K562 (cell line): ENCODE data around the gene UPF2. TPM values are rescaled to one million over a fixed set of nuclear protein-coding genes. Genes with fewer than 3 reads are reported as not detected.

Experiments
- BRD9 ChIP-seq: fragments of 450-650 bp; IDR thresholded peaks from 2 replicates; pipeline ENCODE4 v1.6.1; 2018; ENCODE audit warnings: low read depth; ENCODE audit not compliant: partially characterized antibody
- KDM5B ChIP-seq: fragments of 200-600 bp; sonication (generic); IDR thresholded peaks from 2 replicates; pipeline ENCODE4 v1.6.1; 2012; ENCODE audit warnings: low read depth, mild to moderate bottlenecking, moderate library complexity, low read length, control low read depth, inconsistent platforms; ENCODE audit not compliant: insufficient replicate concordance
- MCM3 ChIP-seq: fragments of 450-650 bp; IDR thresholded peaks from 2 replicates; pipeline ENCODE4 v1.6.1; 2016
- MCM7 ChIP-seq, 2 experiments: fragments of 450-650 bp; IDR thresholded peaks; 2 replicates each; pipeline ENCODE4 v1.6.1; 2016 to 2018
- NUFIP1 ChIP-seq: fragments of 450-650 bp; IDR thresholded peaks from 2 replicates; pipeline ENCODE4 v1.6.1; 2018; ENCODE audit not compliant: partially characterized antibody
- PURB ChIP-seq: sonication (generic); formaldehyde crosslinking; IDR thresholded peaks from 2 replicates; pipeline ENCODE4 v1.9.0; 2021; ENCODE audit warnings: low read depth, mild to moderate bottlenecking, missing genetic modification reagents
- SLC30A9 ChIP-seq: fragments of 250-450 bp; sonication (Bioruptor Pico); IDR thresholded peaks from 2 replicates; pipeline ENCODE4 v1.8.0; 2022; ENCODE audit warnings: mild to moderate bottlenecking, moderate library complexity
- SP1 ChIP-seq: sonication (generic); formaldehyde crosslinking; IDR thresholded peaks from 2 replicates; pipeline ENCODE4 v1.8.1; 2022; ENCODE audit warnings: mild to moderate bottlenecking, missing genetic modification reagents
- TEAD1 ChIP-seq, 2 experiments: fragments of 450-650 bp in 1 of 2; sonication (generic) in 1 of 2; formaldehyde crosslinking; IDR thresholded peaks; 2 replicates each; pipeline versions ENCODE4 v1.4.0 to v1.8.0; 2020 to 2022; ENCODE audit warnings: mild to moderate bottlenecking in 2 of 2, missing genetic modification reagents in 1 of 2
- YBX1 ChIP-seq: fragments of 450-650 bp; IDR thresholded peaks from 2 replicates; pipeline ENCODE4 v1.7.1; 2016; ENCODE audit warnings: mild to moderate bottlenecking
- ZFP1 ChIP-seq: fragments of 450-650 bp; formaldehyde crosslinking; IDR thresholded peaks from 2 replicates; pipeline ENCODE4 v1.4.0; 2020; ENCODE audit warnings: mild to moderate bottlenecking, mixed read lengths
- ZNF695 ChIP-seq: fragments of 450-650 bp; formaldehyde crosslinking; IDR thresholded peaks from 2 replicates; pipeline ENCODE4 v1.4.0; 2020; ENCODE audit warnings: mild to moderate bottlenecking, moderate library complexity
- ZNF696 ChIP-seq: fragments of 250-450 bp; sonication (Bioruptor Pico); conservative IDR thresholded peaks from 2 replicates; pipeline ENCODE4 v1.4.0; 2020; ENCODE audit warnings: mild to moderate bottlenecking, moderate library complexity
- polyA plus RNA-seq, 8 experiments: library from polyadenylated mRNA; depleted of rRNA in 4 of 8; stranded (reverse) in 5 of 8; unstranded in 3 of 8; fragments of >200 nt; fragmentation: Nextera tagmentation in 2 of 8; fragmentation: Illumina TruSeq in 1 of 8; extraction: Ambion mirVana in 2 of 8; extraction: Trizol in 1 of 8; gene quantifications; 2 replicates each; pipeline versions ENCODE4 v1.2.1 to v1.2.3, GENCODE V29; 2011 to 2014; ENCODE audit warnings: inconsistent platforms in 1 of 8, missing spikeins in 1 of 8
- total RNA-seq, 7 experiments: library from RNA; depleted of rRNA in 6 of 7; stranded (reverse); fragments of >200 nt in 6 of 7; fragmentation: Illumina TruSeq in 2 of 7; extraction: Trizol in 2 of 7; gene quantifications; 2 replicates each; pipeline versions ENCODE4 v1.2.1 to v1.2.3, GENCODE V29; 2011 to 2021; ENCODE audit warnings: low replicate concordance in 1 of 7
- TF ChIP-seq, protein P1 (sequence below): IDR thresholded peaks from 2 replicates; pipeline ENCODE4 v1.6.1; 2011; ENCODE audit warnings: borderline replicate concordance, low read depth, mild to moderate bottlenecking, moderate library complexity, low read length; ENCODE audit not compliant: insufficient read depth, poor library complexity, severe bottlenecking
- TF ChIP-seq, protein P2 (sequence below), 2 experiments: fragments of 450-650 bp in 1 of 2; sonication (generic) in 1 of 2; formaldehyde crosslinking in 1 of 2; IDR thresholded peaks; 2 replicates each; pipeline versions ENCODE4 v1.7.1 to v1.9.0; 2016 to 2022; ENCODE audit warnings: inconsistent platforms in 1 of 2, mild to moderate bottlenecking in 1 of 2, missing genetic modification reagents in 1 of 2
- TF ChIP-seq, protein P3 (sequence below): fragments of 450-650 bp; IDR thresholded peaks from 2 replicates; pipeline ENCODE4 v1.6.1; 2016

UPF2 gene
- total and polyA plus RNA-seq, 9 of the 15 experiments (the other 6 are each of a cell fraction or from before 2014, with no cell fraction given) = 13.9 to 37.7 (median 23.7) TPM

DNA sequence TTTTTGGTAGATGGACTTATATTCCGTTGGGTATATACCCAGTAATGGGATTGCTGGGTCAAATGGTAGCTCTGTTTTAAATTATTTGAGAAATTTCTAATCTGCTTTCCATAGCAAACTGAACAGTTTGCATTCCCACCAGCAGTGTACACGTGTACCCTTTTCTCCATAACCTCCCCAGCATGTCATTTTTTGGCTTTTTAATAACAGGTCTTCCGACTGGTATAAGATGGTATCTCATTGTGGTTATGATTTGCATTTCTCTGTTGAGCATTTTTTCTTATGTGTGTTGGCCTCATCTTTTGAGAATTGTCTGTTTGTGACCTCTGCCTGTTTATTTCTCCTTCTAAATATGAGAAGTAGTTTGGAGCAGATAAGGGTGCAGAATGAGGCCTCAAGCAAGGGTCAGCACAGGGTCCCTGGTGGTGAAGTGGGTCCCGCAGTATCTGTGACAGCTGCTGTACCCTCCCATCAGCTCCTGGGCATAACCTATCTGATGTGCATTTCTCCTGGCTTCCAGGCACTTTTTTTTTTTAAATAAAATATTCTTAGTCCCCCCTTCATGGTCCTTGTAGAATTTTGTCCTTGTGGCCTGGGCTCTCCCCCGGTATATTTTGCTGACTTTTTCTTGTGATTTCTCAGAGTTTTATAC, 145.9 kb downstream of the UPF2 start (continued):
- TF ChIP-seq, protein P1, sequence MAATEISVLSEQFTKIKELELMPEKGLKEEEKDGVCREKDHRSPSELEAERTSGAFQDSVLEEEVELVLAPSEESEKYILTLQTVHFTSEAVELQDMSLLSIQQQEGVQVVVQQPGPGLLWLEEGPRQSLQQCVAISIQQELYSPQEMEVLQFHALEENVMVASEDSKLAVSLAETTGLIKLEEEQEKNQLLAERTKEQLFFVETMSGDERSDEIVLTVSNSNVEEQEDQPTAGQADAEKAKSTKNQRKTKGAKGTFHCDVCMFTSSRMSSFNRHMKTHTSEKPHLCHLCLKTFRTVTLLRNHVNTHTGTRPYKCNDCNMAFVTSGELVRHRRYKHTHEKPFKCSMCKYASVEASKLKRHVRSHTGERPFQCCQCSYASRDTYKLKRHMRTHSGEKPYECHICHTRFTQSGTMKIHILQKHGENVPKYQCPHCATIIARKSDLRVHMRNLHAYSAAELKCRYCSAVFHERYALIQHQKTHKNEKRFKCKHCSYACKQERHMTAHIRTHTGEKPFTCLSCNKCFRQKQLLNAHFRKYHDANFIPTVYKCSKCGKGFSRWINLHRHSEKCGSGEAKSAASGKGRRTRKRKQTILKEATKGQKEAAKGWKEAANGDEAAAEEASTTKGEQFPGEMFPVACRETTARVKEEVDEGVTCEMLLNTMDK = no peak
- TF ChIP-seq KDM5B = no peak
- peak in 1 of 2 experiments; percentile 55; a peak in 1 of 4 replicates for TF ChIP-seq TEAD1 (CRISPR knock-in tag; IDR thresholded peaks at IDR 0.05)
- no peak for TF ChIP-seq PURB (CRISPR knock-in tag)
- TF ChIP-seq SP1 (CRISPR knock-in tag) = peak; percentile 26; the same call in 1 of the 2 replicates
- TF ChIP-seq ZNF695 (CRISPR knock-in tag) = no peak
- no peak for TF ChIP-seq ZNF696 (CRISPR knock-in tag)
- no peak for TF ChIP-seq SLC30A9
- TF ChIP-seq YBX1 = no peak
- TF ChIP-seq, protein P2, sequence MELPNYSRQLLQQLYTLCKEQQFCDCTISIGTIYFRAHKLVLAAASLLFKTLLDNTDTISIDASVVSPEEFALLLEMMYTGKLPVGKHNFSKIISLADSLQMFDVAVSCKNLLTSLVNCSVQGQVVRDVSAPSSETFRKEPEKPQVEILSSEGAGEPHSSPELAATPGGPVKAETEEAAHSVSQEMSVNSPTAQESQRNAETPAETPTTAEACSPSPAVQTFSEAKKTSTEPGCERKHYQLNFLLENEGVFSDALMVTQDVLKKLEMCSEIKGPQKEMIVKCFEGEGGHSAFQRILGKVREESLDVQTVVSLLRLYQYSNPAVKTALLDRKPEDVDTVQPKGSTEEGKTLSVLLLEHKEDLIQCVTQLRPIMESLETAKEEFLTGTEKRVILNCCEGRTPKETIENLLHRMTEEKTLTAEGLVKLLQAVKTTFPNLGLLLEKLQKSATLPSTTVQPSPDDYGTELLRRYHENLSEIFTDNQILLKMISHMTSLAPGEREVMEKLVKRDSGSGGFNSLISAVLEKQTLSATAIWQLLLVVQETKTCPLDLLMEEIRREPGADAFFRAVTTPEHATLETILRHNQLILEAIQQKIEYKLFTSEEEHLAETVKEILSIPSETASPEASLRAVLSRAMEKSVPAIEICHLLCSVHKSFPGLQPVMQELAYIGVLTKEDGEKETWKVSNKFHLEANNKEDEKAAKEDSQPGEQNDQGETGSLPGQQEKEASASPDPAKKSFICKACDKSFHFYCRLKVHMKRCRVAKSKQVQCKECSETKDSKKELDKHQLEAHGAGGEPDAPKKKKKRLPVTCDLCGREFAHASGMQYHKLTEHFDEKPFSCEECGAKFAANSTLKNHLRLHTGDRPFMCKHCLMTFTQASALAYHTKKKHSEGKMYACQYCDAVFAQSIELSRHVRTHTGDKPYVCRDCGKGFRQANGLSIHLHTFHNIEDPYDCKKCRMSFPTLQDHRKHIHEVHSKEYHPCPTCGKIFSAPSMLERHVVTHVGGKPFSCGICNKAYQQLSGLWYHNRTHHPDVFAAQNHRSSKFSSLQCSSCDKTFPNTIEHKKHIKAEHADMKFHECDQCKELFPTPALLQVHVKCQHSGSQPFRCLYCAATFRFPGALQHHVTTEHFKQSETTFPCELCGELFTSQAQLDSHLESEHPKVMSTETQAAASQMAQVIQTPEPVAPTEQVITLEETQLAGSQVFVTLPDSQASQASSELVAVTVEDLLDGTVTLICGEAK (IDR thresholded peaks at IDR 0.05) = no peak
- TF ChIP-seq, protein P2 (CRISPR knock-in tag; IDR thresholded peaks at IDR 0.05) = no peak
- no peak for TF ChIP-seq MCM7 (IDR thresholded peaks at IDR 0.05)
- TF ChIP-seq MCM3 = no peak
- TF ChIP-seq ZFP1 = no peak
- TF ChIP-seq NUFIP1 = no peak
- peak; percentile 36 for TF ChIP-seq BRD9
- TF ChIP-seq, protein P3, sequence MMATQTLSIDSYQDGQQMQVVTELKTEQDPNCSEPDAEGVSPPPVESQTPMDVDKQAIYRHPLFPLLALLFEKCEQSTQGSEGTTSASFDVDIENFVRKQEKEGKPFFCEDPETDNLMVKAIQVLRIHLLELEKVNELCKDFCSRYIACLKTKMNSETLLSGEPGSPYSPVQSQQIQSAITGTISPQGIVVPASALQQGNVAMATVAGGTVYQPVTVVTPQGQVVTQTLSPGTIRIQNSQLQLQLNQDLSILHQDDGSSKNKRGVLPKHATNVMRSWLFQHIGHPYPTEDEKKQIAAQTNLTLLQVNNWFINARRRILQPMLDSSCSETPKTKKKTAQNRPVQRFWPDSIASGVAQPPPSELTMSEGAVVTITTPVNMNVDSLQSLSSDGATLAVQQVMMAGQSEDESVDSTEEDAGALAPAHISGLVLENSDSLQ = no peak
